Activated naive CD4-positive, alpha-beta T cell treated with Interleukin-2 at 50 U/mL for 16 hours (primary cell): Measurements from ENCODE around the gene PKP4.

Experiments used
- DNase-seq: peaks from one replicate; pipeline ENCODE4 v3.0.0-alpha.2; 2020

PKP4 gene

GRCh38 chr2:158661231-158661630, 204.5 kb downstream of the PKP4 start:
- DNase-seq: no peak

GRCh38 chr2:158662421-158662820, 205.7 kb downstream of the PKP4 start:
- no peak for DNase-seq

GRCh38 chr2:158663796-158664195, 207.0 kb downstream of the PKP4 start:
- DNase-seq: no peak

- DNase-seq: no peak
Observed at GRCh38 chr2:158664987-158665386, 208.2 kb downstream of the PKP4 start.

- DNase-seq: no peak
Observed at GRCh38 chr2:158665536-158666302, 209.0 kb downstream of the PKP4 start.

GRCh38 chr2:158666969-158667368, 210.2 kb downstream of the PKP4 start:
- no peak for DNase-seq

GRCh38 chr2:158667586-158667985, 210.8 kb downstream of the PKP4 start:
- DNase-seq: no peak

- no peak for DNase-seq
Observed at GRCh38 chr2:158668001-158668765, 211.4 kb downstream of the PKP4 start.

GRCh38 chr2:158670292-158670691, 213.5 kb downstream of the PKP4 start:
- DNase-seq: no peak

GRCh38 chr2:158671360-158672245, 214.9 kb downstream of the PKP4 start:
- no peak for DNase-seq

GRCh38 chr2:158676295-158676694, 219.5 kb downstream of the PKP4 start:
- no peak for DNase-seq

- DNase-seq: no peak
Observed at GRCh38 chr2:158676696-158677095, 219.9 kb downstream of the PKP4 start.

- DNase-seq: no peak
Observed at GRCh38 chr2:158677542-158677941, 220.8 kb downstream of the PKP4 start.

- DNase-seq: no peak
Observed at GRCh38 chr2:158681816-158682215, 225.1 kb downstream of the PKP4 start.

- DNase-seq: no peak
Observed at GRCh38 chr2:158685646-158686045, 228.9 kb downstream of the PKP4 start.

- DNase-seq: no peak
Observed at GRCh38 chr2:158686210-158686691, 229.5 kb downstream of the PKP4 start.

- no peak for DNase-seq
Observed at GRCh38 chr2:158687315-158687714, 230.6 kb downstream of the PKP4 start.

GRCh38 chr2:158688721-158689120, 232.0 kb downstream of the PKP4 start:
- no peak for DNase-seq

- DNase-seq: no peak
Observed at GRCh38 chr2:158689391-158689790, 232.6 kb downstream of the PKP4 start.

GRCh38 chr2:158690823-158691222, 234.1 kb downstream of the PKP4 start:
- DNase-seq: no peak

GRCh38 chr2:158691619-158692018, 234.9 kb downstream of the PKP4 start:
- DNase-seq: no peak

GRCh38 chr2:158692372-158693103, 235.8 kb downstream of the PKP4 start:
- no peak for DNase-seq
